ENCODE measurements around the gene SNTG2.
"Not testable (repeated sequence)": the region's sequence is repeated elsewhere in the genome, so short reads cannot be mapped to it uniquely, and the experiment has no call there.

The SNTG2 gene

DNA sequence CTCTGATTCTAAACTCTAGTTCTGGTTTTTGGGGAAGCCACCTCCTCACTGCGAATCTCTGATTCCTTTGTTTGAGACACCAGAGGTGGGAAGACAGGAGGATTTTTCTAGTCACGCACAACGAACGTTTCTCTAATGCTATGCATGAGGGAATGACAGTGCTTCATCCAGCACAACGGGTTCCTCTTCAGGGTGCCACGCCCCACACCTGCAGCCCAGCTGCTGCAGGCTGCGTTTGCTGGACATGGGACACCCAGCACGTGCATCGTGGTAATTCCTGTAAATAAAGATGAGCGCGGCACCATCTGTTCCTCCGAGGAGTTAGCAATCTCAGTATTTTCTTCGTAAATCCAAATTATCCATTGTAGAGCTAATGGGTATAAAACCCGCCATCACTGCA lies 425.1 kb downstream of the SNTG2 start:
- DNase-seq (ENCODE audit: low spot score), result no peak

DNA sequence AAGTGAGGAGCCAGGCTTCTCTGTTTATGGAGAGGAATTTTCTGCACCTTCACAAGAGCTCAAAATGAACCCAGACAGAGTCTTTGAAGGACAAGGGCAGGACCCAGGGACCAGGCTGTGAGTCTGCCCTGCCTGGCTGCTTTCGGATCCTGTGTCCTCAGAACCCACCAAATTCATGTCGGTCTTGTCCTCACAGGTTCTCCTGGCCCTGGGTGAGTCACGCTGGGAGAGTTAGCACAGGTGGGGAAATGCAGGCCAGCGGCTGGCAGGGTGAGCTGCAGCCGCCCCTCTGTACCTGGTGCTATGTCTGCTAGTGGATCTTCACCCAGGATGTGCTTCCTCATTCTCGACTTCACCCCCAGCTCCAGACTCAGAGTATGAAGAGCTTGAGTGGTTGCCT lies 426.8 kb downstream of the SNTG2 start:
- DNase-seq (ENCODE audit: low spot score), result no peak

GRCh38 chr2:1378456-1379150 lies 428.0 kb downstream of the SNTG2 start:
- DNase-seq (ENCODE audit: low spot score), result no peak

DNA sequence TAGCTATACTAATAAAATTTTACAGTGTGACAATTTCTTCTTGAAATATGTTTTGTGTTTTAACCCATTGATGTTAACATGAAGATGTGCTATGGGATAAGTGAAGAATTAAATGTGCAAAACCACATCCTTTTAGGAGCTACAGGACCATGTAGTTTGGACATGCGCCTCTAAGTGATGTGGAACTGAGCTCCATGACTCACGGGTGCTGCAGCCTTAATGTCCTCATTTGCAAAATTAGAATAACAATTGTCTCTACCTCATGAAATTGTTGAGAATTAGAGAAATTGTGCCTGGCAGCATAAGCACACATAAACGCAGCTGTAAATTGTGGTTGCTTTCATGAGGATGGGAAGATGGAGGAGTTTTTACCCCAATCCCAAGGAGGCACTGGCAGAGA lies 431.0 kb downstream of the SNTG2 start:
- no peak for DNase-seq (ENCODE audit: low spot score)

DNA sequence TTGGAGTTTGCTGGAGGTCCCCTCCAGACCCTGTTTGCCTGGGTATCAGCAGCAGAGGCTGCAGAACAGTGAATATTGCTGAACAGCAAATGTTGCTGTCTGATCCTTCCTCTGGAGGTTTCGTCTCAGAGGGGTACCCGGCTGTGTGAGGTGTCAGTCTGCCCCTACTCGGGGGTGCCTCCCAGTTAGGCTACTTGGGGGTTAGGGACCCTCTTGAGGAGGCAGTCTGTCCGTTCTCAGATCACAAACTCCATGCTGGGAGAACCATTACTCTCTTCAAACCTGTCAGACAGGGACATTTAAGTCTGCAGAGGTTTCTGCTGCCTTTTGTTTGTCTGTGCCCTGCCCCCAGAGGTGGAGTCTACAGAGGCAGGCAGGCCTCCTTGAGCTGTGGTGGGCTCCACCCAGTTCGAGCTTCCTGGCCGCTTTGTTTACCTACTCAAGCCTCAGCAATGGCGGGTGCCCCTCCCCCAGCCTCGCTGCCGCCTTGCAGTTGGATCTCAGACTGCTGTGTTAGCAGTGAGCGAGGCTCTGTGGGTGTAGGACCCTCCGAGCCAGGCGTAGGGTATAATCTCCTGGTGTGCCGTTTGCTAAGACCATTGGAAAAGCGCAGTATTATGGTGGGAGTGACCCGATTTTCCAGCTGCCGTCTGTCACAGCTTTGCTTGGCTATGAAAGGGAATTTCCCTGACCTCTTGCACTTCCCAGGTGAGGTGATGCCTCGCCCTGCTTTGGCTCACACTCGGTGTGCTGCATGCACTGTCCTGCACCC lies 437.5 kb downstream of the SNTG2 start:
- DNase-seq (ENCODE audit: low spot score), result not testable (repeated sequence)

DNA sequence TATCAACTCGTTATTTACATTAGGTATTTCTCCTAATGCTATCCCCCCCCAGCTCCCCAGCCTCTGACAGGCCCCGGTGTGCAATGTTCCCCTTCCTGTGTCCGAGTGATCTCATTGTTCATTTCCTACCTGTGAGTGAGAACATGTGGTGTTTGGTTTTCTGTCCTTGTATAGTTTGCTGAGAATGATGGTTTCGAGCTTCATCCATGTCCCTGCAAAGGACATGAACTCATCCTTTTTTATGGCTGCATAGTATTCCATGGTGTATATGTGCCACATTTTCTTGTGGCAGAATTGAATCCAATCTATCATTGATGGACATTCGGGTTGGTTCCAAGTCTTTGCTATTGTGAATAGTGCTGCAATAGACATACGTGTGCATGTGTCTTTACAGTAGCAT lies 439.5 kb downstream of the SNTG2 start:
- not testable (repeated sequence) for DNase-seq (ENCODE audit: low spot score)

GRCh38 chr2:1393321-1393720 lies 442.7 kb downstream of the SNTG2 start:
- DNase-seq (ENCODE audit: low spot score), result no peak

DNA sequence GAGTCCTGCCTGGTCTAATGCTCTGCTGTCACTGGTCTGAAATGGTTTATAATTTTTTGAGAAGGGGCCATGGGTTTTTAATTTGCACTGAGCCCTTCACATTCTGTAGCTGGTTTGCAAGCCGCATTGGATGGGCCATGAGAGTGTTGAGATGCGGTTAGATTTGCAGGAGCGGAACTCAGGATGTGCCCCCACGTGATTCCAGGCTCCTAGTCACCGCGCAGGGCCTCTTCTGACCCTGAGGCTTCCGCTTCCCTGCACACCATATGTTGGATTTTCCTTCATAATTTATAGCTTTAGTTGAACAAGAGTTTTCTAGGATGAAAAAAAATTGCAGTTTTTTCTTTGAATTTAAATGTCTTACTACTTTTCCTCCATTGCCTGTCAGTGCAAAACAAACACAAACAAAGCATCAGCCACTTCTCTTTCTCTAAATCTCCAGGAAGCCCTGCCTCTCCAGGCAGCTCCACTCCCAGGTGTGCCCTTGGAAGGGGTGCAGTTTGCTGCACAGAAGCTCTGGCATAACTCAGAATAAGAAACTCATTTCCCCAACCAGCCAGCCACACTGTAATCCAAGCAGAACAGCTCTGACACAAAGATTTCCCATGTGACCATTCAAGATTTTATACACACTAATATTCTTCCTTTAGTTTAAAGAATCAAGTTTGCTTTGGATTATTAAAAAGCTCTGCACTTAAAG lies 444.2 kb downstream of the SNTG2 start:
- no peak for DNase-seq (ENCODE audit: low spot score)

DNA sequence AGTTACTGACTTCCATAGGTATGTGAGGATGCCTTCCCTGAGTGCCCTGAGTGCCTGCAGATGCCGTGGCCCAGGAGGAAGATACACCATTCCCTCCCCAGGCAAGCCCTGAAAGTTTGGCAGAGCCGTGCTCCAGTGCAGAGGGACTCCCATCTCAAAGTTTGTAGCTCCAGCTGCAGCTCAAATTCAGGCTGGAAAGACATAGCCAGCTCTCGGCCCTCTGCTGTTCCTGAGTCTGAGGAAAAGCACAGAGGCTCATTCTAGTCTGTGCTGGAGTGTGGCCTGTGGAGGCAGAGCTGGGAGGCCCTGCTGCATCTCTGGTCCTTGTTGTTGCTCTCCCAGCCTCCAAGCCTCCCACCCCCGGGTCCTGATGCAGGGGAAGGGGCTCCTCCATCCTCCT lies 446.7 kb downstream of the SNTG2 start:
- DNase-seq (ENCODE audit: low spot score), result no peak

DNA sequence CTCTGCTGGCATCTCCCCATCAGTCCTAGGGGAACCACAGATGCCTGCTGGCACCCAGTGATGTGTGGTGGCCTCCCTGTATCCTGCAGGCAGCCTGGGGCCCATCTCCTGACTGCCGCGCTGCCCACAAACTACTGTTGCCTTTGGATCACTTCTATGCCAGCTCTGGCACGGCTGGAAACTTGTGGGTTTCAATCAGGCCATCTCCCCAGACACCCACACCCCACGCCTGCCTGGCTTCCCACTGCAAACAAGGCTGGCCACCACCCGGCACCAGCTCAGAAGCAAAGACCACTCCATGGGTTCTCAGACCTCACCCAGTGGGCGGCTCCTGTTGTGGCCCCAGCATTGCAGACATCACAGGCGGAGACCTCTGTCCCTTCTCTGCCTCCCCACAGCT lies 447.5 kb downstream of the SNTG2 start:
- no peak for DNase-seq (ENCODE audit: low spot score)

DNA sequence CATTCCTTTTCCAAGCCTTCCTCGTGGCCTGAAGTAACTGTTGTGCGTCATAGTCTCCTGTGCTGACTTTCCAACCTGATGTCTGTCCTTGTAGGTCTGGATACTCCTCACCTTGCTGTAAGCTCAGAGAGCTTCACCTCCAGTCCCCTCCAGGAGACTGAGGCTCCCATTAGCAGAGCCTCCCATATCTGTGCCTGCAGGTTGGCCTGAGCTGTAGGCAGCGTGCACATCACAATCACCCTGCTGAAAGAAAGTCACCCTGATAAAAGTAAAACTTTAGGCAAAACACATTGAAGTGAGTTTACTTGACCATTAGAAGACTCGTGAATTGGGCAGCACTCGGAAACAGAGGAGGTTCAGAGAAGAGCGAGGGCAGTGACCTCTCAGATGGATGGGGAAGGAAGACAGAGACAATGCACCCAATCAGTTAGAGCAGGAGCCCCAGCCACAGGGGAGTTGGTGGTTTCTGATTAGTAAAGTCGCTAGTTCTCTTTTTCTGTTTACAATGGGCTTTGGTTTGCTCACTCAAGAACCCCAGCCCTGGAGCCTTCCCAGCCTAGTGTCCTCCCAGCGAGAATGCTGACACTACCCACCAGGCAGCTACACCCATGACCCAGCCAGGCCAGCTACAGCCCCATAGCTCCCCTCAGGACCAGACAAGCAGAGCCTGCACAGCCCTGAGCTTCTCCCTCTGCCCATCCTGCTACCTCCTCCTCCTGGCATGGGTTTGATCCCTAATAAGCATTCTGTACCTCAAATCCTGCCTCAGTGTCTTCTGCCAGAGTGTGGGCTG lies 450.5 kb downstream of the SNTG2 start:
- no peak for DNase-seq (ENCODE audit: low spot score)

- no peak for DNase-seq (ENCODE audit: low spot score)
These were observed 451.4 kb downstream of the SNTG2 start for GRCh38 chr2:1402064-1402463.

GRCh38 chr2:1403565-1403964 lies 452.9 kb downstream of the SNTG2 start:
- no peak for DNase-seq (ENCODE audit: low spot score)

DNA sequence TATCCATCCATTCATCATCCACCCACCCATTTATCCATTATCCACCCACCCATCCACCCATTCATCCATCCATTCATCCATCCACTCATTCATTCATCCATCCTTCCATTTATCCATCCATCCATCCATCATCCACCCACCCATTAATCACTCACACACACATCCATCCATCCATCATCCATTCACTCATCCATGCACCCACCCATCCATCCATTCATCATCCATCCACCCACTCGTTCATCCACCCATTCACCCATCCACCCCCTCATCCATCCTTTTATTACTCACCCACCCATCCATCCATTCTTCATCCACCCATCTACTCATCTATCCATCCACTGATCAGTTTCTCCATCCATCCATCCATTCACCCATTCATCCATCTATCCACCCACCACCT lies 454.5 kb downstream of the SNTG2 start:
- DNase-seq (ENCODE audit: low spot score), result no peak

GRCh38 chr2:1405967-1406366 lies 455.3 kb downstream of the SNTG2 start:
- no peak for DNase-seq (ENCODE audit: low spot score)

DNA sequence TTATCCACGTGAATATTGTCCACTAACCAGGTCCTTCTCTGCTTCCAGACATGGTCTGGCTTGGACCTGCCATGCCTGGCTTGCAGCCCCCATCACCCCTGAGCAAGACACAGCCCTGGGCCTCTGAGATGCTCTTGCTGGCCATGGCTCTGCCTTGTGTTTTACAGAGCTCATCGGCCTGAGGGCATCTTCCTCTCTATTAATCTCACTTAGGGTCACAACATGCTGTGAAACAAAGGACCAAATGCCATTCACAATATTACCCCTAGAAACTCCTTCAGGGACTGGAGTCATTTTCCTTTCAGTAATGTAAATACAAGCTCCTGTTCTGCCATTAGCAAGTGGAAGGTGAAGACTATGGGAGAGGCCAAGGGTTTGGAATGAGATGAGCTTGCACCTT lies 455.8 kb downstream of the SNTG2 start:
- DNase-seq (ENCODE audit: low spot score), result no peak

GRCh38 chr2:1407950-1408675 lies 457.5 kb downstream of the SNTG2 start:
- DNase-seq (ENCODE audit: low spot score), result no peak

GRCh38 chr2:1413156-1413710 lies 462.6 kb downstream of the SNTG2 start, which contains the start of gene TPO:
TSS of gene TPO (plus strand) at chr2:1413463. CDS start at chr2:1414409, 946 bp downstream.
- DNase-seq (ENCODE audit: low spot score), result no peak

DNA sequence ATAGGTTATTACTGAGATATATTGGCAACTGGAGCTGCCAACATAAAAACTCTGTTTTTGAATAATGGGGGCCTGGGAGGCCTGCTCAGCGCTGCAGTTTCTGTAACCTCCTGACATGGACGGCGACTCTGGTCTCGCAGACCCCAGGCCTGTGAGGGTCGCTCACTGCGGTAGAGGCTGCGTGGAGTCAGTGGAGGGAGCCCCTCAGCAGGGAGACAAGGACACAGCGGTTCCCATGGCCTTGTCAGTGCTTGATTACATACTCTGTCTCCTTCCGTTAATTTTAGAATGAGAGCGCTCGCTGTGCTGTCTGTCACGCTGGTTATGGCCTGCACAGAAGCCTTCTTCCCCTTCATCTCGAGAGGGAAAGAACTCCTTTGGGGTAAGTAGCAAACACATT lies 463.5 kb downstream of the SNTG2 start:
- DNase-seq (ENCODE audit: low spot score), result no peak

GRCh38 chr2:1414901-1415300 lies 464.3 kb downstream of the SNTG2 start:
- not testable (repeated sequence) for DNase-seq (ENCODE audit: low spot score)

GRCh38 chr2:1415501-1415900 lies 464.9 kb downstream of the SNTG2 start:
- DNase-seq (ENCODE audit: low spot score), result no peak
